A673 (cell line): ENCODE measurements around the gene BICD1.

Source experiments
- CTCF ChIP-seq: fragments of 300-800, 200-600 bp; sonication (generic); conservative IDR thresholded peaks from 2 replicates; pipeline ENCODE4 v1.5.1; 2017; ENCODE audit warnings: low read depth, mild to moderate bottlenecking, antibody characterized with exemption, low read length, moderate library complexity, mixed read lengths
- EZH2 ChIP-seq: fragments of 200-600 bp; sonication (generic); IDR thresholded peaks from 2 replicates; pipeline ENCODE4 v1.6.1; 2017; ENCODE audit warnings: borderline replicate concordance, low read depth, mild to moderate bottlenecking, mixed read lengths, antibody characterized with exemption, low read length; ENCODE audit not compliant: poor library complexity, severe bottlenecking

GRCh38 chr12:32272465-32272864 is 165.8 kb downstream of the BICD1 start:
- TF ChIP-seq CTCF = no peak
- TF ChIP-seq EZH2 = no peak
